Gastroesophageal sphincter (tissue), 4 donors: ENCODE data around the gene KRT25. TPM values are rescaled to one million over a fixed set of nuclear protein-coding genes. Genes with fewer than 3 reads are reported as not detected.

ENCODE experiments used
- ATAC-seq: fragments of 150-250 bp; one replicate; pipeline ENCODE4 v1.9.1; 2016; ENCODE audit warnings: mild to moderate bottlenecking, moderate library complexity
- H3K27ac ChIP-seq, 4 donors: fragments of 200-600 bp; sonication (generic) in 3 of 4; 1 replicate in 3 of 4; 2 replicates in 1 of 4; pipeline ENCODE4 v1.5.1; 2016 to 2019
- H3K27me3 ChIP-seq: fragments of 200-600 bp; sonication (generic); one replicate; pipeline ENCODE4 v1.5.1; 2019
- H3K36me3 ChIP-seq, 2 donors: fragments of 200-600 bp; sonication (generic); one replicate each; pipeline ENCODE4 v1.5.1; 2019; ENCODE audit warnings: control low read depth in 1 of 2
- H3K4me1 ChIP-seq, 3 donors: fragments of 200-600 bp; sonication (generic); 1 replicate in 2 of 3; 2 replicates in 1 of 3; pipeline ENCODE4 v1.5.1; 2016 to 2019; ENCODE audit warnings: control low read depth in 2 of 3
- H3K4me3 ChIP-seq, 2 donors: fragments of 200-600 bp; sonication (generic); one replicate each; pipeline ENCODE4 v1.5.1; 2019; ENCODE audit warnings: mild to moderate bottlenecking in 1 of 2, moderate library complexity in 1 of 2
- H3K9me3 ChIP-seq, 3 donors: fragments of 200-600 bp; sonication (generic); one replicate each; pipeline ENCODE4 v1.5.1; 2017 to 2019; ENCODE audit warnings: control low read depth in 2 of 3
- CTCF ChIP-seq, 4 experiments: fragments of 200-600 bp in 2 of 4; fragments of 450-650 bp in 2 of 4; sonication (generic) in 1 of 4; IDR thresholded peaks; one replicate each; pipeline ENCODE4 v1.5.1; 2017 to 2019; ENCODE audit warnings: antibody characterized with exemption in 4 of 4, mild to moderate bottlenecking in 2 of 4, moderate library complexity in 2 of 4
- EP300 ChIP-seq: sonication (generic); formaldehyde crosslinking; IDR thresholded peaks from one replicate; pipeline ENCODE4 v1.6.1; 2017; ENCODE audit warnings: antibody characterized with exemption, mild to moderate bottlenecking
- POLR2A ChIP-seq, 2 donors: fragments of 450-650 bp; IDR thresholded peaks; one replicate each; pipeline ENCODE4 v1.6.1; 2017; ENCODE audit warnings: antibody characterized with exemption in 2 of 2, mild to moderate bottlenecking in 2 of 2, moderate library complexity in 1 of 2
- POLR2AphosphoS5 ChIP-seq: sonication (generic); formaldehyde crosslinking; IDR thresholded peaks from one replicate; pipeline ENCODE4 v1.6.1; 2017; ENCODE audit warnings: antibody characterized with exemption
- WGBS, 2 donors: methylation state at CpG; one replicate each; pipeline ENCODE4 v1.1.5; 2018; ENCODE audit warnings: low coverage in 1 of 2; 5-methylcytosine and 5-hydroxymethylcytosine counted together
- total RNA-seq, 4 donors: library from RNA; depleted of rRNA; stranded (reverse); fragments of >200 nt; gene quantifications; one replicate each; pipeline ENCODE4 v1.1.0, GENCODE V29; 2016

KRT25 gene
- total RNA-seq, 4 donors from 2014 or later: not detected

GRCh38 chr17:40717776-40718175 is 37.4 kb downstream of the KRT25 start:
- ATAC-seq: no peak
- TF ChIP-seq POLR2AphosphoS5 (no peak), EP300 (no peak), CTCF (IDR thresholded peaks at IDR 0.05) (no peak), POLR2A (IDR thresholded peaks at IDR 0.05) (no peak)
- Histone ChIP-seq H3K9me3 (no peaks in the 10 kb centered on the region), H3K4me3 (no peak overlapping the region), H3K4me1 (no peaks in the 10 kb centered on the region), H3K36me3 (no peaks in the 10 kb centered on the region), H3K27ac (no peak overlapping the region), H3K27me3 (peaks cover 8% of the 10 kb centered on the region)
- WGBS, 2 donors: 52 to 67% methylated on average over 1 to 3 of the region's 3 CpGs

- ATAC-seq: no peak
- no peaks in the 10 kb centered on the region for H3K9me3 ChIP-seq
- 25 to 54% methylated on average over 3 to 6 of the region's 6 CpGs for WGBS, 2 donors
- no peak overlapping the region for H3K4me3 ChIP-seq
- no peak overlapping the region for H3K27ac ChIP-seq
- no peaks in the 10 kb centered on the region for H3K36me3 ChIP-seq
- no peaks in the 10 kb centered on the region for H3K4me1 ChIP-seq
- TF ChIP-seq EP300: no peak
- TF ChIP-seq CTCF (IDR thresholded peaks at IDR 0.05): no peak
- no peak for TF ChIP-seq POLR2AphosphoS5
- no peak for TF ChIP-seq POLR2A (IDR thresholded peaks at IDR 0.05)
- peaks cover 8% of the 10 kb centered on the region for H3K27me3 ChIP-seq
These were observed 40.7 kb downstream of the KRT25 start for GRCh38 chr17:40714473-40714872.

GRCh38 chr17:40707745-40708144 is 47.4 kb downstream of the KRT25 start:
- WGBS, 2 donors: 42 to 50% methylated on average over 7 of the region's 7 CpGs
- Histone ChIP-seq H3K4me1 (no peaks in the 10 kb centered on the region), H3K27me3 (peaks cover 15% of the 10 kb centered on the region), H3K36me3 (no peaks in the 10 kb centered on the region), H3K27ac (peak overlapping the region in 3 of 4 donors; percentile 36 to 70 (median 65)), H3K9me3 (no peaks in the 10 kb centered on the region), H3K4me3 (no peak overlapping the region)
- TF ChIP-seq EP300 (no peak), CTCF (IDR thresholded peaks at IDR 0.05) (no peak), POLR2A (IDR thresholded peaks at IDR 0.05) (no peak), POLR2AphosphoS5 (no peak)
- ATAC-seq: peak; percentile 95

- H3K9me3 ChIP-seq: no peaks in the 10 kb centered on the region
- no peak overlapping the region for H3K4me3 ChIP-seq
- WGBS, 2 donors: 58 to 68% methylated on average over 4 of the region's 4 CpGs
- H3K27ac ChIP-seq: no peak overlapping the region
- ATAC-seq: no peak
- H3K4me1 ChIP-seq: no peaks in the 10 kb centered on the region
- H3K36me3 ChIP-seq: no peaks in the 10 kb centered on the region
- peaks cover 29% of the 10 kb centered on the region for H3K27me3 ChIP-seq
- no peak for TF ChIP-seq EP300
- TF ChIP-seq POLR2AphosphoS5: no peak
- no peak for TF ChIP-seq POLR2A (IDR thresholded peaks at IDR 0.05)
- TF ChIP-seq CTCF (IDR thresholded peaks at IDR 0.05): no peak
These were observed 49.5 kb downstream of the KRT25 start for GRCh38 chr17:40705584-40705983.

- Histone ChIP-seq H3K4me3 (no peak within 1 kb of the TSS), H3K27ac (no peak within 1 kb of the TSS), H3K27me3 (peaks cover 36% of the 10 kb centered on the region), H3K36me3 (no peaks in the 10 kb centered on the region), H3K4me1 (peaks cover 0 to 11% (median 0%) of the 10 kb centered on the region in 3 donors), H3K9me3 (no peaks in the 10 kb centered on the region)
- no peak for TF ChIP-seq EP300
- TF ChIP-seq POLR2AphosphoS5: no peak
- TF ChIP-seq CTCF (IDR thresholded peaks at IDR 0.05): no peak
- TF ChIP-seq POLR2A (IDR thresholded peaks at IDR 0.05): no peak
- ATAC-seq: no peak
- WGBS, 2 donors: 33 to 36% methylated on average over 6 to 7 of the region's 7 CpGs
These were observed 51.5 kb downstream of the KRT25 start, which contains the start of gene KRT24 for GRCh38 chr17:40703652-40704051. Gene KRT24, minus strand, starts transcription at chr17:40703752. Its CDS starts 59 bp downstream, at chr17:40703693.
